ENCODE data around the gene ELL. TPM values are rescaled to one million over a fixed set of nuclear protein-coding genes. Genes with fewer than 3 reads are reported as not detected.

ELL gene
- total and polyA plus RNA-seq, 9 of the 15 experiments (the other 6 are each of a cell fraction or from before 2014, with no cell fraction given): 0.24 to 22.5 (median 4.1) TPM

- TF ChIP-seq SRSF1 (IDR thresholded peaks at IDR 0.05; ENCODE audit: low read depth, low read length) (no peak), ATF1 (CRISPR knock-in tag; IDR thresholded peaks at IDR 0.05) (no peak), ATF1 (tag; IDR thresholded peaks at IDR 0.05) (peak; percentile 87), RCOR1 (IDR thresholded peaks at IDR 0.05; ENCODE audit: borderline replicate concordance in 1 of 2, low read depth in 2 of 2, low read length in 2 of 2) (peak in 1 of 2 experiments; percentile 91; a peak in 3 of 4 replicates), MEF2D (tag; conservative IDR thresholded peaks at IDR 0.05; ENCODE audit: low read depth) (0 out of 2 replicates have a peak, but pooled peaks have one; percentile 31), NR3C1 (CRISPR knock-in tag; IDR thresholded peaks at IDR 0.05) (no peak), ELF1 (tag; IDR thresholded peaks at IDR 0.05) (peak; percentile 61; the same call in 1 of the 2 replicates), ASH1L (IDR thresholded peaks at IDR 0.05; ENCODE audit: borderline replicate concordance, low read depth, partially characterized antibody) (no peak), SMARCA5 (IDR thresholded peaks at IDR 0.05) (peak; percentile 40; the same call in 1 of the 2 replicates), NFATC3 (IDR thresholded peaks at IDR 0.05) (peak; percentile 79; the same call in 1 of the 2 replicates), CREB1 (IDR thresholded peaks at IDR 0.05) (peak; percentile 75), CREB1 (CRISPR knock-in tag; IDR thresholded peaks at IDR 0.05) (peak; percentile 73), ZNF780A (CRISPR knock-in tag; IDR thresholded peaks at IDR 0.05) (no peak), ZFX (CRISPR knock-in tag; IDR thresholded peaks at IDR 0.05) (peak; percentile 76), SAFB (IDR thresholded peaks at IDR 0.05; ENCODE audit: borderline replicate concordance, low read depth, low read length) (no peak), E2F4 (CRISPR knock-in tag; IDR thresholded peaks at IDR 0.05; ENCODE audit: low read depth) (no peak), MAFG (tag; conservative IDR thresholded peaks at IDR 0.05) (no peak; the same call in 1 of the 2 replicates), ZSCAN32 (CRISPR knock-in tag; IDR thresholded peaks at IDR 0.05) (no peak), CHD2 (IDR thresholded peaks at IDR 0.05; ENCODE audit: low read depth, low read length) (peak; percentile 73), ZNF740 (CRISPR knock-in tag; IDR thresholded peaks at IDR 0.05) (peak; percentile 79; the same call in 1 of the 2 replicates), ZNF740 (tag; IDR thresholded peaks at IDR 0.05) (peak in 1 of 2 experiments; percentile 40; a peak in 1 of 4 replicates), LCOR (CRISPR knock-in tag; IDR thresholded peaks at IDR 0.05) (no peak; the same call in none of the 2 replicates), CREB3L1 (IDR thresholded peaks at IDR 0.05; ENCODE audit: borderline replicate concordance, low read depth) (peak; percentile 77; the same call in 1 of the 2 replicates), RBM14 (IDR thresholded peaks at IDR 0.05; ENCODE audit: borderline replicate concordance, insufficient read depth, low read depth, low read length) (no peak), COPS2 (conservative IDR thresholded peaks at IDR 0.05) (no peak)
- TF ChIP-seq, protein P1, sequence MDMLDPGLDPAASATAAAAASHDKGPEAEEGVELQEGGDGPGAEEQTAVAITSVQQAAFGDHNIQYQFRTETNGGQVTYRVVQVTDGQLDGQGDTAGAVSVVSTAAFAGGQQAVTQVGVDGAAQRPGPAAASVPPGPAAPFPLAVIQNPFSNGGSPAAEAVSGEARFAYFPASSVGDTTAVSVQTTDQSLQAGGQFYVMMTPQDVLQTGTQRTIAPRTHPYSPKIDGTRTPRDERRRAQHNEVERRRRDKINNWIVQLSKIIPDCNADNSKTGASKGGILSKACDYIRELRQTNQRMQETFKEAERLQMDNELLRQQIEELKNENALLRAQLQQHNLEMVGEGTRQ (CRISPR knock-in tag; IDR thresholded peaks at IDR 0.05): no peak
Observed at GRCh38 chr19:18543814-18544475, 22.1 kb upstream of the ELL start (continued).
